ENCODE measurements around the gene SLC2A4.

Gene SLC2A4

DNA sequence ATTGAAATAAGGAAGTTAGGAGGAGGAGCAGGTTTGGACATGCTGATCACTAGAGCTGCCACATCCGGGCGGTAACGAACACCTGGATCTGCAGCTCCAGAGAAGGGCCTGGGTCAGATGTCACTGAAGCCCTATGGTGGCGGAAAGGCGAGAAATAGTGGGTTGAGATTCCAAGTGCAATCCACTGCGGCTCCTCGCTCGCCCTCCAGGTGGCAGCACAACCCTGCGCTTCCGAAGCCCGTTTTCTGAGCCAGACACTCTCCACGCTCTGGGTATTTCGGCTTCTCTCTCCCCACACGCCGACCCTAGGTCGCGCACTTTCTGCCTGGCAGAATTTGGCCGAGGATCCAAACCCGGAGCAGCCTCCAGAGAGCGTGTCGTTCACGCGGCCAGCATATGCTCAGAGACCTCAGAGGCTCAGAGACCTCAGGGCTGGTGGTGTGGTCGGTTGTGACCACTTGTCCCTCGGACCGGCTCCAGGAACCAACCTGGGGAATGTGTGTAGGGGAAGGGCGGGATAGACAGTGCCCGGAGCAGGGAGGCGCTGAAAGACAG lies 922 bp upstream of the SLC2A4 start:
- peak; percentile 95 for DNase-seq

- peak; percentile 63 for DNase-seq
Measured at GRCh38 chr17:7281953-7282751, 634 bp downstream of the SLC2A4 start.

GRCh38 chr17:7282752-7283321 lies 1.3 kb downstream of the SLC2A4 start:
- no peak for DNase-seq

- no peak for DNase-seq
Measured at GRCh38 chr17:7283471-7284216, 2.1 kb downstream of the SLC2A4 start.

DNA sequence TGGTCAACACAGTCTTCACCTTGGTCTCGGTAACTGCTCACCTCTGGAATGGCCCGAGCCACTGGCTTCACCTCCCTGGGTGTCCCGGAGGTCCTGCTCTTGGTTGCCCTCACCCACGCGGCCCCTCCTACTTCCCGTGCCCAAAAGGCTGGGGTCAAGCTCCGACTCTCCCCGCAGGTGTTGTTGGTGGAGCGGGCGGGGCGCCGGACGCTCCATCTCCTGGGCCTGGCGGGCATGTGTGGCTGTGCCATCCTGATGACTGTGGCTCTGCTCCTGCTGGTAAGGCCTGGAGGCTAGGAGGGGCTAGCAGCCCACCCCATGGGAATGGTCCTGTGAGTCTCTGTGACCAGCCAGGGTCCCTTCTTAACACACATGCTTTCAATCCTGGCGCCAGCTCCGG lies 3.4 kb downstream of the SLC2A4 start:
- no peak for DNase-seq

DNA sequence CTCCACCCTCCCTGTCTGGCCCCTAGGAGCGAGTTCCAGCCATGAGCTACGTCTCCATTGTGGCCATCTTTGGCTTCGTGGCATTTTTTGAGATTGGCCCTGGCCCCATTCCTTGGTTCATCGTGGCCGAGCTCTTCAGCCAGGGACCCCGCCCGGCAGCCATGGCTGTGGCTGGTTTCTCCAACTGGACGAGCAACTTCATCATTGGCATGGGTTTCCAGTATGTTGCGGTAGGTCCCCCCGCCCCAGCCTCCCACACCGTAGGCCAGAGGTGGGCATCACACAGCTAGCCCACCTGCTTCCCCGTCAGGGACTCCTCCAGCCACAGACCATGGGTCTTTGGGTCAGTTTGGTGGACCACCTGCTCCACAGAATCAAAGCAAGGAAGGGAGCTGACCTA lies 4.2 kb downstream of the SLC2A4 start:
- DNase-seq = no peak

- DNase-seq = no peak
Measured at GRCh38 chr17:7289256-7290032, 7.9 kb downstream of the SLC2A4 start.

DNA sequence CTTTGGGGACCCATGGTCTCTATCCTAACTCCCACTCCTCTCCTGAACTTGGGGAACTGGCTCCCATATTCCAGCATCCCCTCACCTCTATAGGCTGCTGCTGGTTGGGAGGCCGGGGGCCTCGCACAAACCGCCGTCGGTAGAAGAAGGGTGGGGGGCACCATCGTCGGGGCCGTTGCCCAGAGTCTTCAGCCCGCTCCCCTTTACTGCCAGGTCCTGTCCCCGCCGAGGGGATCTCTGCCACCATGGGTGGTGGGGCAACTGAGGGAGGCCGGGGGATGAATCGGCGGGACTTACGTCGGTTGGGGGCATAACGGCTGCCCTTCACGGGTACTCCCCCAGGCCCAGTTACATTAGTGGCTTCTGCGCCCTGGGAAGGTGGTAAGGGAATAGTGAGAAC lies 8.6 kb downstream of the SLC2A4 start:
- no peak for DNase-seq

DNA sequence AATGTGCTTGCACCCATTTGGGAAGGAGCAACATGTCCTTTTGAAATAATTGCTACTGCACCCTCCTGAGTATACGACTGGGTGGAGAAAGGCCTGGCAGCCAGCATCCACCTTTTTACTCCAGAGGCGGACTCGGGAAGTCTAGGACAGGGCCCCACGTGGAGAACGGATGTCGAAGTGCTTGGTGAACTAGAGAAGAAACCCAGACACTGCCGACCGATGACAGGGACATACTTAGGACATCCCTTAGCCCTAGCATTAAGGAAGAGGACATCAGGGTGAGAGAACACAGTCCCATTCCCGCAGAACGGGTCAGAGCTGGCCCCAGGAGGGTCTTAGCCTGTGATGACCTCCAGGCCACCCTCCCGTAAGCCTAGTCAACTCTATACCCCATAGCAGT lies 9.2 kb downstream of the SLC2A4 start:
- DNase-seq = no peak

DNA sequence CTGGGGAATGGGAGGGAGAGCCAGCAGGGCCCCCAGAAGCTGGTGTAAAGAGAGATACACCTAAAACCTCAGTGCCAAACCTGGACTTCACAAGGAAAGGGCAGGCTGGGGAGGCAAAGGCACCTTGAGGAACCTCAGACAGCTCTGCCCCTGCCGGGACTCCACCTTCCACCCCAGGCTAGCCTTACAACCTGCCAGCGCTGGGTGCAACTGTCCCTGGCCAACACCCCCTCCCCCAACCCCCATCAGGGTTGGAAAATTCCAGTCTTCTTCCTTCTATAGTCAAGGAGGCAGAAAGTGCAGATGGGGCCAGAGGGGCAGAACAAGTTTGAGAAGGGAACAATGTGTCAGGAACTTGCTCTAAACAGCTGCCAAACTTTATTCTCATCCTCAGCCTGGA lies 10.7 kb downstream of the SLC2A4 start:
- DNase-seq = no peak

- no peak for DNase-seq
Measured at GRCh38 chr17:7292729-7293128, 11.2 kb downstream of the SLC2A4 start.

DNA sequence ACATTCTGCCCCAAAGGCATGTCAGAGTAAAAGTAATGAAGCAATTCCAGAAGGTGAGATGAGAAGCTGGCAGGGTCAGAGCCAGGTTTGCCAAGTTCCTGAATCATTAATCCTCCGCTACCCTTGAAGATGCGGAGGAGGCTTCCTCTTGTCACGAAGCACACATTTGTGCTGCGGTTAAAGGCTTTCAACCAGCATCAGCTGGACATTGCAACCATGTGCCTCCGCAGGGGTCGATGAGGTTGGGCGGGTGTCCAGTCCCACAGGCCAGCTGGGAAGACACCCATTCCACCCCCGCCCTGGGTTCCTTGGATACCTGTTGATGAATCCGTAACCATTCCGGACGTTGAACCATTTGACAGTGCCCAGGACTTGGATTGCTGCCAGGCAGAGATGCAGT lies 11.6 kb downstream of the SLC2A4 start:
- no peak for DNase-seq

DNA sequence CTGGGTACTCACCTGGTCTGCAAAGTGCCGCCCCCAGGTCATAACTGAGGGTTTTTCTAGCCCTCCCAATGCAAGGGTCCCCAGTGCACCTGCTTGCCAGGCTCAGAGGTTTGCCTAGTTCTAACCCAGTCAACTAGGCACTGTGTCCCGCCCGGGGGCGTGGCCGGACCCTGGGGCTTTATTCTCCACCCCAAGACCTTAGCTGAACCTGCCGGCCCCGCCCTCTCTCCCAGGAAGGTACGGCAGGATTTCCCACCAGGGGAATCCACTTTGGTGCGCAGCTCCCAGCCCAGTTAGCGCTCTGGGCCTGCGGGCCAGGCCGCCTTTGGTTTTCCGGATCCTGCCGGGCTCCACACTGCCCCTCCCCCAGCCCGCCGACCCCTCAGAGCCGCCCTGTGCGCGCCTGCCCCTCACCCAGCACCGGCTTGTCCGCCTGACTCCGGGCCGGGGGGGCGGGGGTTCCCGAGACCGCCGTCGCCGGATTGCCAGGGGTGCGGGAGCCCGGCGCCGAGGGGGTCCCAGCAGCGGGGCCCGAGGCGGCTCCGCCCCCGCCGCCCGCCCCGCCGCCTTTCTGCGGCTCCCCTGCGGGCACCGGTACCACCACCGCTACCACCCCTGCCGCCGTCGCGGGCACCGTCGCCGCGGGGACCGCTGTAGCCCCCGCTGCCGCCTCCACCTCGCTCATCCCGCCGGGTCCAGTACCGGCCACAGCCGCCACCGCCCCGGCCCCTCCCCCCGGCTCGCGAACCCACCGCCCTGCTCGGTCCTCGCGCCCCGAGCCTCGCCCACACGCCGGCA lies 12.5 kb downstream of the SLC2A4 start:
- DNase-seq = peak; percentile 87

DNA sequence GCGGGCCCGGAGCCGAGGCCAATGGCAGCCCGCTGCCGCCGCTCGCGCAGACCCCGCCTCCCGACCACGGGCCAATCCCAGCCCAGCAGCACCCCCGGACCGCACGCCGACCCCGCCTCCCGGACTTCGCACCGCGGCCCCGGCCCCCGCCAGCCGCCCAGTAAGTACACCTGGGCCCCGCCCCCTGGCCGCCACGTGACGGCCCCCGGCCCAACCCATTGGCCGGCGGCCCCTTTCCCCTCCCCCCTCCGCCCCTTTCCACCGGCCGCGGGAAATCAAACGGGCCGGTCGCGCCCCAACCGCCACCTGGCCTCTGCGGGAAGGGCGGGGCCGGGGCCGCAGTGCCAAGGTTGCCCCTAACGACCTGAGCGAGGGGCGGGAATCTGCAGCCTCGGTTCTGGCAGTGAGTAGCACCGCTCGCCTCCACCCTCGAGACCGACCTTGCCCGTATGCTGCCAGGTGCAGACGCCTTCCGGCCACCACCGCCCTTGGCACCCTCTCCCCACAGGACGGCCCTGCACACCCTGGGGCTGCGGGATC lies 13.2 kb downstream of the SLC2A4 start, which contains the start of gene YBX2:
Gene YBX2, minus strand, starts transcription at position 26 of the 540 bp plus-strand sequence. CDS start 139 bp downstream, outside the sequence.
- peak; percentile 94 for DNase-seq

DNA sequence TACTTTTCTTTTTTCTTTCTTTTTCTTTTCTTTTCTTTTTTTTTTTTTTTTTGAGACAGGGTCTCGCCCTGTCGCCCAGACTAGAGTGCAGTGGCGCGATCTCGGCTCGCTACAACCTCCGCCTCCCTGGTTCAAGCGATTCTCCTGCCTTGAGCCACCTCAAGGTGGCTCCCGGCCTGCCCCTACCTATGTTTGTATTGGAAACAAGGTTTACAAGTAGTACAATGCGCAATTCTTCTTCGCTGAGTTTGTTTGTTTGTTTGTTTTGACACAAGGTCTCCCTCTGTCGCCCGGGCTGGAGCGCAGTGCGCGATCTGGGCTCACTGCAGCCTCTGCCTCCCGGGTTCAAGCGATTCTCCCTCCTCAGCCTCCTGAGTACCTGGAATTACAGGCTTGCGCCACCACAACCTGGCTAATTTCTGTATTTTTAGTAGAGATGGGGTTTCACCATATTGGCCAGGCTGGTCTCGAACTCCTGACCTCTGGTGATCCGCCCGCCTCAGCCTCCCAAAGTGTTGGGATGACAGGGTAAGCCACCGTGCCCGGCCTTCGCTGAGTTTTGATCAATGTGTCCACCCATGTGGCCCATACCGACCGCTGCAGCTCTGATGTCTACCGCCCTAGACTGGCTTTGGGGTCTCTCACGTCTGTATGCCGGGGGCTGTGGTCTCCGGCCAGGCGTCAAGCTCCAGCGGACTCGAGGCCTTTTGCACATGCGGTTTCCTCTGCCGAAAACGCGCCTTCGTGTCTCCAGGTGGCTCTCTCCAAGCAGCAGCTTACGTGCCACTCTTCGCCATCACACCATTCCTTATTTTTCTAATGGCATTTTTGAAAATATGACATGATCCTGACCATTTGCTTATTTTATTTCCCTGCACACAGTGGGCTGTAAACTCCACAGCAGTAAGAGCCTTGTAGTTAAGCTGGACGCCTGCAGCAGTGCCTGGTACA lies 14.0 kb downstream of the SLC2A4 start:
- DNase-seq = no peak

DNA sequence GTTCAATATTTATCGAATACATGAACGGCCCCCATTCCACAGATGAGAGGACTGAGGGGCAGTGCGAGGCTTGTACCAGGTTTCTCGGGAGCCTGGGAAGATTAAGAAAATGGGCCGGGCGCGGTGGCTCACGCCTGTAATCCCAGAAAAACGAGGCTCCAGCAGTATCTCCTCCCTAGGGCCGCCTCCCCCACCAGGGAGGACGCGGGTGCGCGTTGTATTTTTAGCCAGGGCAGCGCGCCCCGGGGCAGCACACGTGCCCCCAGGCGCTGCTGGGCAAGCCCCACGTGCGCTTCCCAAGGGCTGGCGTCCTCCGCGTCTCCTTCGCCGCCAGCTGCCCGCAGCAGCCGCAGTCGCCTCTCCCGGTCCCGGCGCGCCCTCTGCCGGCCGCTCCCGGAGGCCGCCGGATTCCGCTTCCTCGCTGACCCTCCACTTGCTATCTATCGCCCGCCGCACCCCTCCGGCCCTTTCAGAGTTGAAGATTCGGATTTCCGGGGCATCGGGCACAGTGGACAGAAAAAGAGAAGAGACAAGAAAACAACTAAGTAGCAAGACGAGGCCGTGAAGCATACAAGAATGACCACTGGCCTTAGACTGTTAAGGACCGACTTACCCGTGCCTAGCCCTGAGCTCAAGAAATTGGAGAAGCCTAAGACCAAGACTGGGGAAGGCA lies 14.8 kb downstream of the SLC2A4 start:
- DNase-seq = peak; percentile 94

- DNase-seq = no peak
Measured at GRCh38 chr17:7304179-7304578, 22.7 kb downstream of the SLC2A4 start.

DNA sequence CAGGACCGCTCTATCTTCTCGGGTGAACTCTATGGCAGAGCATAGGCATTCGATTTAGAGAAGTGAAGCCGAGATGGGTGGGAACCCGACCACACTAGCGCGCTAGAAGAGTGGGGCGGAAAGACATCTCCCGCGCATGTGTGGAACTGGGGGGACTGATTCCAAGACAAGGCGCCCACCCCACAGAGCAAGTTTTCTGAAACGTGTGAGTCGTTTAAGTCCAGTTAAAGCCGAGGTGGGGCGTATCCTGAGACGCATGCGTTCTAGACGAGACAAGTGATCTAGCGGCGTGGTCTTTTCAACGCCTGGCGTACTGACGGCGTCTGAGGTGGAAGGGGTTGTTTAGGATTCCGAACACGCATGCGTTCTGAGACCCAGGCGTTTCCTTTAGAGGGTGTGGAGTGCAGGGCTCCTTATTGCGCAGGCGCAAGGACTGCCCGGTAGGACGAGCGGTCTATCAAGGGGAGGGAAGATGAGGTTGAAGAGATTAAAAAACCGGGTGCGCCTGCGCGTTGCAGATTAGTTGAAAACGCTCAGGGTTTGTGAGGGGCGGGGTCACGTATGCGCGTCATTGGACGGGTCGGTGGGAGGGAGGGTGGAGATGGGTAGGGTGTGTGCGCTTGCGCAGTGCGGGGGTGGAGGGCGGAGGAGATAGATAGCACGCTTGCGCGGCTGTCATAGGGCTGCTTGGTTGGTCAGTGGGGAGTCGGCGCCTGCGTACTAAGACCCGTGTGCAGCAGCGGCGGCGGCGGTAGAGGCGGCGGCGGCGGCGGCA lies 25.6 kb downstream of the SLC2A4 start, which contains the start of gene EIF5A:
Gene EIF5A, plus strand, starts transcription at position 718 of the 775 bp plus-strand sequence. CDS start 2,008 bp downstream, outside the sequence.
- peak; percentile 100 for DNase-seq

Measured in NCI-H82 (cell line).